Mucosa of rectum (tissue), 2 donors: ENCODE results near the gene SAMD11.

ENCODE experiments used
- H3K27ac ChIP-seq, 2 donors: one replicate each; pipeline ENCODE4 v1.7.0; 2013; ENCODE audit warnings: inconsistent platforms in 2 of 2, low read depth in 2 of 2, low read length in 2 of 2
- H3K27me3 ChIP-seq, 2 donors: one replicate each; pipeline ENCODE4 v1.7.0; 2013; ENCODE audit warnings: low read length in 2 of 2; ENCODE audit not compliant: control insufficient read depth in 2 of 2, insufficient read depth in 2 of 2
- H3K36me3 ChIP-seq, 2 donors: one replicate each; pipeline ENCODE4 v1.7.0; 2013; ENCODE audit warnings: low read length in 2 of 2; ENCODE audit not compliant: control insufficient read depth in 2 of 2, insufficient read depth in 2 of 2
- H3K4me1 ChIP-seq, 2 donors: one replicate each; pipeline ENCODE4 v1.7.0; 2013; ENCODE audit warnings: low read length in 2 of 2, mild to moderate bottlenecking in 1 of 2; ENCODE audit not compliant: control insufficient read depth in 2 of 2, insufficient read depth in 2 of 2
- H3K4me3 ChIP-seq, 2 donors: one replicate each; pipeline ENCODE4 v1.7.0; 2013; ENCODE audit warnings: low read length in 2 of 2
- H3K9ac ChIP-seq, 2 donors: one replicate each; pipeline ENCODE4 v1.7.0; 2013; ENCODE audit warnings: low read length in 2 of 2, low read depth in 1 of 2, mild to moderate bottlenecking in 1 of 2
- H3K9me3 ChIP-seq, 2 donors: one replicate each; pipeline ENCODE4 v1.7.0; 2013; ENCODE audit warnings: low read length in 2 of 2; ENCODE audit not compliant: control insufficient read depth in 2 of 2
- donor health status: healthy.
- donor health status: Normal muscosa, but diverticular disease.

Gene SAMD11

GRCh38 chr1:955474-955873 lies 31.8 kb downstream of the SAMD11 start:
- Histone ChIP-seq H3K27ac (no peak overlapping the region), H3K9ac (no peak overlapping the region), H3K4me1 (peaks cover 14 to 15% of the 10 kb centered on the region in 2 donors), H3K36me3 (peaks cover 46 to 53% of the 10 kb centered on the region in 2 donors), H3K9me3 (no peaks in the 10 kb centered on the region), H3K4me3 (no peak overlapping the region), H3K27me3 (no peaks in the 10 kb centered on the region)

GRCh38 chr1:956636-957035 lies 32.9 kb downstream of the SAMD11 start:
- Histone ChIP-seq H3K9me3 (no peaks in the 10 kb centered on the region), H3K36me3 (peaks cover 38 to 46% of the 10 kb centered on the region in 2 donors), H3K9ac (no peak overlapping the region), H3K4me1 (peaks cover 14 to 20% of the 10 kb centered on the region in 2 donors), H3K4me3 (no peak overlapping the region), H3K27me3 (no peaks in the 10 kb centered on the region), H3K27ac (no peak overlapping the region)

GRCh38 chr1:958823-959730 lies 35.4 kb downstream of the SAMD11 start, which contains the start of gene NOC2L:
Gene NOC2L (minus strand): TSS chr1:959256. CDS start chr1:959240, 16 bp downstream.
- Histone ChIP-seq H3K27me3 (no peaks in the 10 kb centered on the region), H3K4me1 (peaks cover 14 to 20% of the 10 kb centered on the region in 2 donors), H3K4me3 (peak within 1 kb of the TSS; percentile 90 to 99), H3K27ac (peak within 1 kb of the TSS in 1 of 2 donors; percentile 43), H3K9ac (peak within 1 kb of the TSS; percentile 74 to 86), H3K36me3 (peaks cover 20 to 23% of the 10 kb centered on the region in 2 donors), H3K9me3 (no peaks in the 10 kb centered on the region)

- Histone ChIP-seq H3K4me3 (peak overlapping the region; percentile 31 to 90), H3K27ac (no peak overlapping the region), H3K4me1 (peaks cover 14 to 20% of the 10 kb centered on the region in 2 donors), H3K9ac (peak overlapping the region in 1 of 2 donors; percentile 26), H3K36me3 (peaks cover 15 to 21% of the 10 kb centered on the region in 2 donors), H3K27me3 (no peaks in the 10 kb centered on the region), H3K9me3 (no peaks in the 10 kb centered on the region)
Measured at GRCh38 chr1:959731-960362, 36.1 kb downstream of the SAMD11 start.

GRCh38 chr1:960363-961131 lies 36.8 kb downstream of the SAMD11 start, which contains the start of gene KLHL17:
Gene KLHL17 (plus strand): TSS chr1:960584. CDS start chr1:960694, 110 bp downstream.
- Histone ChIP-seq H3K4me3 (peak within 1 kb of the TSS; percentile 52 to 90), H3K9ac (peak within 1 kb of the TSS in 1 of 2 donors; percentile 26), H3K36me3 (peaks cover 9 to 14% of the 10 kb centered on the region in 2 donors), H3K9me3 (no peaks in the 10 kb centered on the region), H3K4me1 (peaks cover 14 to 20% of the 10 kb centered on the region in 2 donors), H3K27ac (no peak within 1 kb of the TSS), H3K27me3 (no peaks in the 10 kb centered on the region)

- H3K36me3 ChIP-seq = peaks cover 3 to 8% of the 10 kb centered on the region in 2 donors
- H3K9ac ChIP-seq = no peak overlapping the region
- H3K4me1 ChIP-seq = peaks cover 17 to 20% of the 10 kb centered on the region in 2 donors
- H3K27ac ChIP-seq = no peak overlapping the region
- H3K9me3 ChIP-seq = no peaks in the 10 kb centered on the region
- H3K4me3 ChIP-seq = peak overlapping the region; percentile 41 to 64
- H3K27me3 ChIP-seq = no peaks in the 10 kb centered on the region
Measured at GRCh38 chr1:961132-961669, 37.5 kb downstream of the SAMD11 start.

- H3K27me3 ChIP-seq = peaks cover 0 to 3% of the 10 kb centered on the region in 2 donors
- H3K4me3 ChIP-seq = no peak overlapping the region
- no peak overlapping the region for H3K27ac ChIP-seq
- no peaks in the 10 kb centered on the region for H3K36me3 ChIP-seq
- H3K9me3 ChIP-seq = no peaks in the 10 kb centered on the region
- H3K4me1 ChIP-seq = peaks cover 17 to 27% of the 10 kb centered on the region in 2 donors
- H3K9ac ChIP-seq = no peak overlapping the region
Measured at GRCh38 chr1:962381-963300, 38.9 kb downstream of the SAMD11 start.

GRCh38 chr1:963301-963651 lies 39.6 kb downstream of the SAMD11 start:
- Histone ChIP-seq H3K27me3 (peaks cover 4% of the 10 kb centered on the region in 2 donors), H3K27ac (no peak overlapping the region), H3K4me3 (no peak overlapping the region), H3K9ac (no peak overlapping the region), H3K9me3 (no peaks in the 10 kb centered on the region), H3K36me3 (no peaks in the 10 kb centered on the region), H3K4me1 (peaks cover 14 to 22% of the 10 kb centered on the region in 2 donors)
